ENCODE measurements around the gene KCNQ1OT1.

The KCNQ1OT1 gene

DNA sequence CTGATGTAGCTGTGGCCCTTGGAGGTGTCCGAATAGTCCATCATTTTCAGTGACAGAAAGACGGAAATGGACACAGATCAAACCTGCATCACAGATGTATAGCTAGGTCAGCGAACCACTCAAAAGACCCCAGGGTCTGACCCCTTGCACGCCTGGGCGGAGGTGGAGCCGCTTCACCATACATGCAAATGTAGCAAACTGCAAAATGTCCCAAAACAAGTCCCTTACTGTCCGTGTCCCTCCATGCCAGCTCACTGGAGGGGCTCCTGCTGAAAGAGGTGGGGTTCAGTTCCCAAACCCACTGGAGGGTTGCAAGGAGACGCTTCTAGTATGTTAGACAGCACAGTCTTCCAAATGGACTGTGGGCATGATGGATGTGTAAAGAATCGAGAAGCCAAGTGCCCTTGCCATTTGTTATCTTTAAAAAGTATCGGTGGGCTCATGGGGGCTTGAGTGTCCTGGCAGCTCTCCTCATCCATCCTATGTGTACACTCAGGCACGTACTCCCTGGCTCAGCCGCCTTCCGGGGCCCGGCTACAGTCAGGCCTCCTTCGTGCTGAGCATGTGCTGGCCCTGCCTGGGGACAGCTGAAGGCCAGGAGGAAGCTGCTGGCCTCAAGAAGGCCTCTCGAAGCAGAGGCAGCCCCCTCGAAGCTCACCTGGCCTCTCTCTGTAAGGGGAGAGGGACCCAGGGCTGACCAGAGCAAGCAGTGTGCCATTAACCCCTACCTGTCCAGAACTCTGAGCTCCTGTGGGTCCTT is 20.2 kb upstream of the KCNQ1OT1 start:
- no peak for DNase-seq

DNA sequence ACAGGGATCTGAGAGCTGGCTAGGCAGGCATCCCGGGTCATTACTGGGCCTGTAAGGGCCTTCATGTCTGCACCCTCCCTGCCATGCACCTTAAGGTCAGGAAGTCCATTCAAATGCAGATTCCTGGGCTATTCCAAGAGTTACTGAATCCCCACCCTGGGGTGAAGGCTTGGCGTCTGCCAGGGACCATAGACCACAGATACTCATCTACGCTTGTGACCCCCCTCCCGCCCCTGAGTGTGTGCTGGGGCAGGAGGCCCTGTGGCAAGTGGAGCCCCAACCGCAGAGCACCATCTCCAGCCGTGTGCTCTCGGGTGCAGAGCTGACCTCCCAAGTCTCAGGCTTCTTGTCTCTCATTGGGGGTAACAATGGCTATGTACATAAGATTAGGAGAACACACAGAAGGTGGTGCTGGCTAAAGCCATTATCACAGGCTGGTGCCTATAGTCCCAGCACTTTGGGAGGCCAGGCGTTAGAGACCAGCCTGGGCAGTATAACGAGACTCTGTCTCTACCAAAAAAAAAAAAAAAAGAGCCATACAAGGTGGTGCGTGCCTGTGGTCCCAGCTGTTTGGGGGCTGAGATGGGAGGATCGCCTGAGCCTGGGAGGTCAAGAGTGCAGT is 19.1 kb upstream of the KCNQ1OT1 start:
- DNase-seq, result no peak

DNA sequence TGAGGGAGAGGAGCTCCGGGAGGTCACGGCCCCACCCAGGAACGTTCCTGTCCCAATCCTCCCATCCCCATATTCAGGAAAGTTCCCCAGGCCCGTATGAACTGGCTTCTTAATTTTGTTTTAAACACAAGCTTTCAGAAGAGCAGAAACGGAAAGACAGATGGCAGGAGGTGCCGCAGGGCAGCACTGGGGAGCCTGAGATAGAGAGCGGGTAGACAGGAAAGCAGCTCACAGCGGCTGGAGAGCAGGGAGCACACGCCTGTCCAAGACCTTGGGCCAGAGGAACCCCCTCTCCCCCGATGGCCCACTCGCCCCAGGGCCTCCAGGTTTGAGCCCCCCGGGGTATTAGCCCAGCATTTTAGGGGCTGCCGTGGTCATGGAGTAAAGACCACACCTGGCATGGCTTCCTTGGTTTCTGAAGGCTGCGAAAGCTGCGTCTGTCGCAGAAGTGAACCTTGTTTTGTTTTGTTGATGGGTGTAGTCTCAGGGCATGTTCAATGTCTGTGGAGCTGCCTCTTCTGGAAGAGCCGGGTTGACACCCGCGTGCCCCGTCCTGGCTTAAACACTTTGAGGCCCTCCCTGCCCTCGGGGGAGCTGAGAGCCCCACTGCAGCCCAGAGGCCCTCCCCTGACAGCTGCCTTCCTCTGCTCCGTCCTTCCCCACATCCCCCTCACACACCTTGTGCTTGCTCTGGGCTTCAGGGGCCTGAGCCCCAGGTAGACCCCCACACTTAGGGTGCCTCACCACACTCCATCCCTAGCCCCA is 17.9 kb upstream of the KCNQ1OT1 start:
- no peak for DNase-seq

DNA sequence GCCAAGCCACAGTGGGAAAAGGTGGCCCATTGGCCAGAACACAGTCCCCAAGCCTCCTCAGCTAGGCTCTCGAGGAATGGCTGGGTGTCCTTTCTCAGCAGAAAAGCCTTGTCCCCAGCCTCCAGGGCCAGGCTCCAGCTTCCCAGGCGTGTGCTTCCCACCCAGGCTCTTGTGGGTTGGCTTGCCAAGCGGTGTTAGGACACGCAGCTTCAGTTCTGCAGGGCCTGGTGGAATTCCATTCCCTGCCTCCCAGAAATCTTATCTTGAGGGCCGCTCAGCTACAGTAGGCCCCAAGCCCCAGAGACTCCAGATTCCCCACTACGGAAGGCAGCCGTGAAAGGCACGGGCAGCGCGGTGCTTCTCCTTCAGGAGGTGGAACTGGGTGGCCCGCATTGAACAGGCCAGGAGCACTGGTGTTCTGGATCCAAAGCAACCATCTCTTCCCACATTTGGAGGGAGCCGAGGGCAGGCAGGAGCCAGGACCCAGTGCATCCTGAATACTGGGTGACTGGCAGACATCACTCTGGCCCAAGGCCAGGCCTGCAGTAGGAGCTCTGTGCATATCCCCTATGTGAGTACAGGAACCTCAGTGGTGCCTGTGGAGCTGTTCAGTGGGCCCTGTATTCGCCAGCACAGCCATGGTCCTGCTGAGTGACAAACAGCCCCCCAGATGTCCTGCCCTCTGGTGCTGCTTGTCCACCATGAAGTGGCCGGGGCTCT is 16.7 kb upstream of the KCNQ1OT1 start:
- no peak for DNase-seq

DNA sequence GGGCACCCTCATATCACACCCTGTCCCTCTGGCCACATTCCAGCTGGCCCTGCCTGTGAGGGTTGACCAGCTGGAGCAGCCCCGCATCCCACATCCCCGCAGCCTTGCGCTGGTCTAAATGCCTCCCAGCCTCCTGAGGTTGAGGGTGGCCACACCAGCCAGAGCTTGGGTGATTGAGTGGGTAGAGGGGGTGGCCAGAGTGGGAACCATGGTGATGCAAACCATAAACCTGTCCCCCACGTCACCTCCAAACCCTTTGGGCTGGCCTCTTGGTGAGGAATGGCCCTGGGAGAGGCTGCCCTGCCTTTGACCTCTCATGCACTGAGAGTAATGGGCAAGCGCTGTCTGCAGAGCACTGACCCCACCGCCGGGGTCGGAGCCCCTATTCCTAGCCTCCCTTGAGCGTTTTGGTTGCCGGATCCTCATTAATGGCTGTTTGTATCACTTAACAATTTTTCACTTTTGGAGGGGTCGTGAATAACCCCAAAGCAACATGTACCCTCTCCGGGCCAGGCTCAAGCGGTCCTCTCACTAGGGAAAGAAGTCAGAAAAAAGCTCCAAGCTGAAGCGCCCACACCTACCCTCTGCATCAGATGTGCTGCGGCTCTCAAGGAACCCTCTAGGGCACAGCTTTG is 16.0 kb upstream of the KCNQ1OT1 start:
- DNase-seq, result no peak

DNA sequence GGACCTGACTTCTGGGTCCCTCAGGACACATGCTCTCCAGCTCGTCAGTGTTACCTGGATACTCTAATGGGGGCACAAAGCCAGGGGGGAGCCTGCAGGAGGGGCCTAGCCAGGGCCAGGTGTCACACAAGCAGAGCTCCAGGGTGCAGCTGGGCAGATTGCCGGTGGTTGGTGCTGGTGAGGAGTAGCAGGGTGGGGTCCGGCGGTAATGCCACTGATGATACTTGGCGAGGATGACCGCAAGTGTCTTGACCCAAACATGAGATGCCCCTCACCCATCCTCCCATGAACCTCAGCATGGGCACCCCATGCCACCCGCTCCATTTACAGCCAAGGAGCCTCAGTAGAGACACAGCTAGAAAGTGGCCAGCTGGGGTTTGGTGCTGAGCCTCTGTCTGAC is 15.1 kb upstream of the KCNQ1OT1 start:
- DNase-seq, result no peak

DNA sequence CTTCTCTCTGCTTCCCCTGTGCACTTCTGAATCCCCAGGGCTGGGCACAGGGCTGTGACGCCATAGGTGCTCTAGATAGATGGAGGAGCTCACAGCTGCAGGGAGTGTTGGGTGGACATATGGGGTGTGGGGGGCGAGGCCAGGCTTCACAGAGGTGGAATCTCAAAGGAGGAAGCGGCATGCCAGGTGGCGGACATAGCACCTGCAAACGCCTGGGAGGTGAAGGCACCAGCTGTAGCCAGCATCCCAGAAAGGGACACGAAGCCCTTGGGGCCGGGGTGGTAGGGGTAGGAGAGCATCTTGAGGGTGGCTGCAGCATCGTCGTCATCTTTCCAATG is 14.6 kb upstream of the KCNQ1OT1 start:
- no peak for DNase-seq

DNA sequence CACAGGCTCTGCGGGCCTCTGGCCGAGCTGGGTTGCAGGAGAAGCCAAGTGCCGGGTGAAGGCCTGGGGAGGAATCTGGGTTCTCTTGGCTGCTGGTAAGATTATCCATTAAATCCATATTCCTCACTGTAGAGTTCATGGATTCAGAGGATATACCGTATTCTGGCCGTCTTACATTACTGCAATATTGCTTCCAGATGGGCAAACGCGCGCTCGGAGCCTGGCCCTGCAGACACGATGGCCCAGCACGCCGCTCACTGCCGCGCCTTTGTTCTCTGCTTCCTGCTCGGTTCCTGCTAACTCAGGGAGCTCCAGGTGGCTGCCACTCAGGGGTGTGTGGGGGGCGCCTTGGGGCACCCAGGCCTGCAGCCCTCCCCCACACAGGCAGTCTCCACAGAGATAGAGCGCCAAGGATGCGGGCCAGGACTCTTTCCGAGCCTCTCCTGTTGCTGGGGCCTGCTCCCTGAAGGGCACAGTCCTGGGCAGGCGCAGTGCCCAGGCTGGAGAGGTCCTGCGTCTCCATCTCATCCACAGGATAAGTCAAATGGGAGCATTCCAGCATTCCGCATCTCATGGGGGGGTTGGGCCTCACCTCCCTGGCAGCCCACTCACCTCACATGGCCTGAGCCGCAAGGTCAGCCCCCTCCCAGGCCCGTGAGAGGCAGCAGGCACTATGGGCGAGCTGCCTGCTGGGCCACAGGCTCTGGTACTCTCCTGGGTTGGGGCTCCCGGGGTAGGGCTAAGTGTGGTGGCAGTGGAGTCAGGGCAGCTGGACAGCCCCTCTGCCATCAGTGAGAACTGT is 14.1 kb upstream of the KCNQ1OT1 start:
- DNase-seq, result no peak

DNA sequence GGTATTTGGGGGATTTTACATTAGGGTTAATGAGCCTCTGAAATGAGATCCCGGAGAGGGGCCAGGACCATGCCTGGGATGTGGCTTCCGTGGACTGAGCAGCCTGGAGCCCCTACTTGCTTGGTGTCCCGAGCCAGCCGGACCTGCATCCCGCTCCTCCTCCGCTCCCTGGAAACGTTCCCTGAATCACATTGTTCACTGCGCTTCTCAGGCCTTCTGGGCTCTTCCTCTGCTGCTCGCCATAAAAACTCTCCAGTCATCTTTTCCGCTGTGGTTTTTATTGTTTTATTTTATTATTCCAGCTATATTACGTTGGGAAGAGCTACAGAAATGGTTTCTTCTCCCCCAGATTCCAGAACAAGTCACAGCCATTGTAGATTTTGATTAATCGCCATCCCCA is 13.3 kb upstream of the KCNQ1OT1 start:
- DNase-seq, result no peak

DNA sequence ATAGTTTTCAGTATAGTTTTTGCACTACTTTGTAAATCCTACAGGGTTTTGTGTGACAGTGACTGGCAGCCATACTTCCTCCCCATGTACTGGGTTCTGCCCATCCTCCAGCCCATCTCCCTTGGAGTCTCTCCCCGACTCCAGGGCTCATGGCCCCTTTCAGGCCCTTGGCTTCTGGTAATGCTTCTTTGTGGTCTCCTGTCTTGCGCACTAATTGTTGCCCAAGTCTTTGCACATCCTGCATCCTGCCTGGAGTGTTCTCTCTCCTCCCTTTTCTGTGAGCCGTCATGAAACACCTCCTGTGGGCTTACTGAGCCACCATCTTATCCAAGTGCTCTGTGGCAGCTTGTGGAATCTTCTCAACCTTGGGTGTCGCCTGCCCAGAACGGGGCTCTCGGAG is 11.4 kb upstream of the KCNQ1OT1 start:
- DNase-seq, result no peak

DNA sequence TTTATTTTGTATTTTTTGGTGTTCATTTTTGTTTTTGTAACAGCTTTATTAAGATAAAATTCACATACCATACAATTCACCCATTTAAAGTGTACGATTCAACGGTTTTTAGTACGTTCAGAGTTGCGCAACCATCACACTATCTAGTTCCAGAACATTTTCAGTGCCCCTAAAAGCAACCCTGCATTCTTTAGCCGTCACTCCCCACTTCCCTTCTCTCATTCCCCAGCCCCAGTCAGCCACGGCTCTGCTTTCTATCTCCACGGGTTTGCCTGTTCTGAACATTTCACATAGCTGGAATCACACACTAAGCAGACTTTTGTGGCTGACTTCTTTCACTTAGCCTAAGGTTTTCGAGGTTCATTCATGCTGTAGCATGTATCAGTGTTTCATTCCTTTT is 9.6 kb upstream of the KCNQ1OT1 start:
- DNase-seq, result no peak

DNA sequence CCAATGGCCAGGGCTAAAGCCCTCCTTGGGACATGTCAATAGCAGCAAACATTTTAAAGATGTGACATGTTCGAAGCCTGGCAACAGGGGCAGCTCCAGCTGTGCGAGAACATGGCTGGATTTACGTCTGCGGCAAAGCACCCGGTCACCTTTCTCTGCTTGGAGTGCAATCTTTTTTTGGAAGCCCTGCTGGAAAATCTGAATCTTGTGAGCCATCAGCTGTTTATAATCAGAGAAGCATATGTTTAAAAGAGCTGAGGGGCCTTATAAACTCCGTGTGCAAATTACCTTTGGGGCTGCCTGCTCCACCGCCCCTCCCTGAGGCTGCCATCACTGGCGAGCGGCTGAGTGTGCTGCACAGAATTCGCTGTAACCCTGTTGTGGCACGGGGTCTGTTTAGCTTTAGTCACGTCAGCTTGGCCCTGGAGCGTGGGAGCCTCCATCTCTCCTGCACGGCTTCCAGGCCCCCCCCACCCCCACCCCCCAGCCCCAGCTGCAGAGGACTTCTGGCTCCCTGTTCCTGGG is 9.0 kb upstream of the KCNQ1OT1 start:
- DNase-seq, result no peak

DNA sequence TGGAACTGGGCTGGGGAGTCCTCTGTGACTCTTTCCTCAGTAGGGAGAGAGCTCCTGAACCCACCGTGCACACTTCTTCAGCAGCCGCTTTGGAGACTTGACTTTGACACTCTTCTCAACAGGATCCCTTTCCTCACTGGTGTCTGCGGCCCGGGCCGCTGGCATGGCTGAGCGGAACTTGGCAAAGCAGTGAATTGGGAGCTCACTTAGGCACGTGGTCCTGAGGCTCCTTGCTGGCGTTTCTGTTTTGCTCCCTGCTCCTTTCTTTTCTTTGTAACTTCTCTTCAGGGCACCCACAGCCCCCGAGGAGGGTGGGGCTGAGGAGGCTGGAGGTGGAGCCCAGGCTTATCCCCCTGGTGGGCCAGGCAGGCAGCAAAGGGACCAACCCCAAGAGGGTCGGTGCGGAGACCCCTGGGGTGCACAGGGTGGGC is 8.4 kb upstream of the KCNQ1OT1 start:
- DNase-seq, result no peak

DNA sequence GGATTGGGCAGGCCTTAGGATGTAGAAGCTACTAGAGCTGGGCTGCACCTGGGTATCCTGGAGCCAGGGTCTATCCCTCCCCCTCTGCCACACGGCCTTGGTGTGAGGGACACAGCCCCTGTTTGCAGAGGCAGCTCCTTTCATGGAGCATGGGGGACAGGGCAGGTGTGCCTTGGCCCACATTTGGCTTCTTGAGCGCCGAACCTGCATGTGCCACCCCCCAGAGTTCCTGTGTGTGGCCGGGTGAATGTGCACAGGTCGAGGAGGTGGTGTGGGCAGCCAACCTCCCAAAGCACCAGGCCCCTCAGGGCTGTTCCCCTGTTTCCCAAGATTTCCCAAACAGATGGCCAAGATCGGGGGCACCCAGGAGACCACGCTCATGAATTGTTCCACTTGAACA is 7.9 kb upstream of the KCNQ1OT1 start:
- no peak for DNase-seq

DNA sequence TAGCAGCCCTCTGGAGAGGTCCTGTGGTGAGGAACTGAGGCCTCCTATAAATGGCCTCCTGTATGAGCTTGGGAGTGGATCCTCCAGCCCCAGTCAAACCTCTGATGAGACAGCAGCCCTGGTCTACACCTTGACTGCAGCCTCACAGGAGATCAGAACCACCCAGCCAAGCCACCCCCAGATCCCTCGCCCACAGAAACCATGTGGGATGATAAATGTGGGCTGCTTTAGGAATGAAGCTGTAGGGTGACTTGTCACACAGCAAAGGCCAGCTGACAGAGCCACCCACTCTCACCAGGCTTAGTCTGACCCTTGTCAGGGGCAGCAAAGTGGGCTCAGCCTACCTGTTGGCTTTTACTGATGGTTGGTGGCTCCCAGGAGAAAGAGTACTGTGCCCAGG is 6.5 kb upstream of the KCNQ1OT1 start:
- no peak for DNase-seq

DNA sequence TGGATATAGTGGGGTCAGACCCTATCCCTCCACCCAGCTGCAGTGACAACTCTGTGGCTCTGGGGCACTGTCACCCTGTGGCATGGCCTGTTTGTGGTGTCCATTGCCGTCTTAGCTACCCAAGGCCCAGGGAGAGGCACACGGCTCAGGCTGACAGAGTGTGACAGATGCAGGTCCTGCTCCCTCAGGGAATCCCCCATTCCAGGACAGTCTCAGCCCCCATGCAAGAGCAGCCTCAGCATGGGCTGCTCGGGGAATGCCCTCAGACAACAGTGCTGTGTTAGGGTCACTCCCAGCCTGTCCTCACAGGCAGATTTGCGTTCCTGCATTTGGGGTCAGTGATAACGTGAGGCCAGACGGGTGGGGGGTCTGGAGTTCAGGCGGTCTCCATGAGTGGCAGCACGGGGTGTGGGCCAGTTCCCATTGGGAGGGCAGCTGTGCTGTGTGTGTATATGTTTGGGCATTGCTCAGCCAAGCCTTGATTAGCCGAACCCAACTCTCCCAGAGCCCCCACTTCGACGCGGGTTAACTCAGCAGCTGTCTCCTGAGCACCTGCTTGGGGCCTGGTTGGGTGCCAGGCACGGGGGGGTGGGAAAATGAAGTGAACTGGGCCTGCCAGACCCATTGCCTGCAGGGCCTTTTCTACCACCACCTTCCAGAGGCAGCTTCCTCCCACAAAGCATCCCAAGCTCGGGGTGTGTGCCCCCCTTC is 5.3 kb upstream of the KCNQ1OT1 start:
- DNase-seq, result no peak

DNA sequence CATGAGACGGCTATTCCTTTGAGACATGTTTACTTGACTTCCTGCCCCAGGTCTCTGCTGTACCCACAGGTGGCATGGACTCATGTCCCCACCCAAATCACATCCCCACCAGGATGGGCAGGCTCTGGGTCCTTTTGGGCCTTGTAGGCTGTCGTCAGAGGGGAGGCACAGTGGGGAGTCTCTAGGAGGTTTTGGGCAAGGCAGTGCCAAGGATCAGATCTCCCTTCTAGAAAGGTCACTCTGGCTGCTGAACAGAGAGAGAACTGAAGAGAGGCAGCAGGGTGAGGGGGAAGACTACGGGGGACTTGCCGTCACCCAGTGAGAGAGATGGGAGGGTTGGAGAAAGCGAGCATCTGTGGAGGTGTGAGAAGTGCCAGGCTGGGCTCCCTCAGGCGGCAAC is 4.6 kb upstream of the KCNQ1OT1 start:
- DNase-seq, result no peak

DNA sequence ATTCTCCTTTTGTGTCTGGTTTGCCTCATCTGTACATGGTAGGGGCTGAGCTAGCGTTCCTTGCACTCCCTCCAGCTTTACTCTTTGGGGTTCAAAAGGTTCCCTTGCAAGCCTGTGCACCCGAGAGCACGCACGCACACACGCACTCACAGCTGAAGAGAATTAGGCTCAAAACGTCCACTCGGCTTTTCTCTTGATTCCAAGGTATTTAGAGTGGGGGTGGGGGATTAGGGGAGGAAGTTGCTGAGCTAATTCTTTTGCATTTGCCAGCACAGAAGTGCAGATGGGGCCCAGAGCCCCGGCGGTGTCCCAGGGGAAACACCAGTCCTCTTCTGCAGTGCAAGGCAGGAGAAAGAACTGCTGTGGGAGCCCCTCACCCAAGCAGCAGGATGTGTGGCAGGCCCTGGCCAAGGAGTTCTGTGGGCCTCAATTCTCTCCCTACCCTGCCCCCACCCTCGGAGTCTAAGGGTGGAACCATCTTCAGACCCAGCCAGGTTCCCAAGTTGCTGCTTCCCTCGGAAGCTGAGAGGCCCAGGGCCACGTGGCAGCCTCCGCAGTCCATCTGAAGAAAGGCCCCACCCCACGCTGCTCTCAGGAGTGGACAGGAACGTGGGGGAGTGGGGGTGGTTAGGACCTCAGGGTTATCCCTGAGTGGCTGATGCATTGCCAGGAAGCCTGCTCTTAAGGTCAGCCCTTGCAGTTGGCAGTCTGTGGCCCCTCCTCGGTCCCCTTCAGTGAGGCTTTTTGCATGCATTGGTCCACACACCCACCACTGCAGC is 3.8 kb upstream of the KCNQ1OT1 start:
- DNase-seq, result no peak

DNA sequence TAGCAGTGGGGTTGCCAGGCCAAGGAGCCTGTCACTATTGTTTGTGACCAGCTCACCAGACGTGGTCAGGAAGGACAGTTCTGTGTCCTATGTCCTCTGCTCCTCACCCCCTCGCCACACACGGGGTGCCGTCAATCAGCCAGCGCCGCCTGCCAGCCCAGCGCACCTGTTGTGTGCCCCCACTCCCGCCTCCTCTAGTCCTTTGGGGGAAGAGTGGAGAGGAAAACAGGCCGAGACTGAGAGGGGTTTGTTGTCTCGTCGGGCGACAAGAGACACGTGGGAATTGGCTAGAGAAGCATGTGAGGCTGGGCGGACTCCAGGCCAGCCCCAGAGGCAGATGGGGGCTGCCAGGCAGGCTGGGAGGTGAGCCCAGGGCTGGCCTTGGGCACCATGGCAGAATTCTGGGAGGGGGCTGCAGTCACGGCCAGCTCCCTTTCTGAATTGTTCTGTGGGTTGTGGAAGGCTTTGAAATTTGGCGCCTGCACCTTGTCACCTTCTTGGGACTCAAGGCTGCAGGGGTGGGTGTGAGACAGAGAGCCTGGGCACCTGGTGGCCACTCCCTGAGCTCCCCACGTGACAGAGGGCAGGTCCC is 3.1 kb upstream of the KCNQ1OT1 start:
- DNase-seq, result no peak

DNA sequence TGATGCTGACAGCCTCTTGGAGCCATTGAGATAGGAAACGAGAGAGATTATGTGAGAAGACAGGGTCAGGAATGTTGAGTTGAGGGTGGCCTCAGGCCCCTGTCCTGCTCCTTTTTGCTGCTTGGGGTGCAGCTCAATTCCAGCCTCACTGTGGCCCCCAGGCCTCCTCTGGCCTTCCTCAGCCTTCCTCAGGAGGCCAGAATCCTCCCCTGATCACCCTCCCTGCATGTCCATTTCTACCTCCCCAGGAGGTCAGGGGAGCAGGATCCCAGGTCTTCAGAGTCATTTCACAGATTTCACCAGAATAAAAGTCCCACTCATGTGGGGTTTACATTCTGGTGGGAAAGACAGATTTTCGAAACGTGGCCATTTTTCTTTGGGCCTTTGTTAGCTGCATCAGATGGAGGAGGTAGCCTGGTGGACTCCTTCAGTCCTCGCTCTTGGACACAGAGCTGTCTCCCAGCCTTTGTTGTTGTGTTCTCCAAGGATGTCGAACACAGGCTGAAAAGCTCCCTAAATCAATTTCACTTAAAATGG is 2.2 kb upstream of the KCNQ1OT1 start:
- no peak for DNase-seq
